GM12874 (cell line): ENCODE measurements around the gene GABRB2.

Experiments
- TF ChIP-seq, protein P1 (sequence below): IDR thresholded peaks from 2 replicates; pipeline ENCODE4 v1.5.1; 2011; ENCODE audit warnings: low read depth, mild to moderate bottlenecking, control low read depth, low read length, moderate library complexity; ENCODE audit not compliant: insufficient read depth

Gene GABRB2

GRCh38 chr5:161271816-161272215 lies 274.7 kb downstream of the GABRB2 start:
- TF ChIP-seq, protein P1, sequence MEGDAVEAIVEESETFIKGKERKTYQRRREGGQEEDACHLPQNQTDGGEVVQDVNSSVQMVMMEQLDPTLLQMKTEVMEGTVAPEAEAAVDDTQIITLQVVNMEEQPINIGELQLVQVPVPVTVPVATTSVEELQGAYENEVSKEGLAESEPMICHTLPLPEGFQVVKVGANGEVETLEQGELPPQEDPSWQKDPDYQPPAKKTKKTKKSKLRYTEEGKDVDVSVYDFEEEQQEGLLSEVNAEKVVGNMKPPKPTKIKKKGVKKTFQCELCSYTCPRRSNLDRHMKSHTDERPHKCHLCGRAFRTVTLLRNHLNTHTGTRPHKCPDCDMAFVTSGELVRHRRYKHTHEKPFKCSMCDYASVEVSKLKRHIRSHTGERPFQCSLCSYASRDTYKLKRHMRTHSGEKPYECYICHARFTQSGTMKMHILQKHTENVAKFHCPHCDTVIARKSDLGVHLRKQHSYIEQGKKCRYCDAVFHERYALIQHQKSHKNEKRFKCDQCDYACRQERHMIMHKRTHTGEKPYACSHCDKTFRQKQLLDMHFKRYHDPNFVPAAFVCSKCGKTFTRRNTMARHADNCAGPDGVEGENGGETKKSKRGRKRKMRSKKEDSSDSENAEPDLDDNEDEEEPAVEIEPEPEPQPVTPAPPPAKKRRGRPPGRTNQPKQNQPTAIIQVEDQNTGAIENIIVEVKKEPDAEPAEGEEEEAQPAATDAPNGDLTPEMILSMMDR, result no peak

GRCh38 chr5:161269125-161269524 lies 277.4 kb downstream of the GABRB2 start:
- TF ChIP-seq, protein P1, result no peak

DNA sequence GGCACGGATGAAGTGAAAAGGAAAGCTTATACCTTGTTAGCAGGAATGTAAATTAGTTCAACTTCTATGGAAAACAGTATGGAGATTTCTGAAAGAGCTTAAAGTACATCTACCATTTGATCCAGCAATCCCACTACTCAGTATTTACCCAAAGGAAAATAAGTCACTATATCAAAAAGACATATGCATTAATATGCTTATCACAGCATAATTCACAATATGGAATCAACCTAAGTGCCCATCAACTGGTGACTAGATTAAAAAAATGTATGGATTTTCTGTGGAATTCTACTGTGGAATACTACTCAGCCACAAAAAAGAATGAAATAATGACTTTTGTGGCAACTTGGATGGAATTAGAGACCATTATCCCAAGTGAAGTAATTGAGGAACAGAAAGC lies 279.6 kb downstream of the GABRB2 start:
- TF ChIP-seq, protein P1, result no peak

DNA sequence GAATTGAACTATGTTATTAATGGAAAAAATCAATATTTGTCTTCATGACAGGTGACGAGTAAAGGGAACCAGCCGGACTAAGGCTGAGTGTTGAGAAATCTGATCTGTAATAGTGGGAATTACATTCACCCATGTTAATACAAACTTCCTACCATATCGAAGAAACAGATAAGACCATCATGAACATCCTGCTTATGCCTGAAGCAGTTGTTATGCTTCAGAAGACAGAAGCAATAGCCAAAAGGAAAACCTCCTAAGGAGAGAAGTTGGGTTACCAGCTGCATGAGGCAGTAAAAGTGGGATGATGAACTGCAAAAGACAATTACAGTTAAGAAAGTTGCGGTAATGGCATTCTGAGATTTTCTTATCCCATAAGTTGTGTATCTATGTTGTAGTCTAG lies 281.5 kb downstream of the GABRB2 start:
- TF ChIP-seq, protein P1, result no peak

DNA sequence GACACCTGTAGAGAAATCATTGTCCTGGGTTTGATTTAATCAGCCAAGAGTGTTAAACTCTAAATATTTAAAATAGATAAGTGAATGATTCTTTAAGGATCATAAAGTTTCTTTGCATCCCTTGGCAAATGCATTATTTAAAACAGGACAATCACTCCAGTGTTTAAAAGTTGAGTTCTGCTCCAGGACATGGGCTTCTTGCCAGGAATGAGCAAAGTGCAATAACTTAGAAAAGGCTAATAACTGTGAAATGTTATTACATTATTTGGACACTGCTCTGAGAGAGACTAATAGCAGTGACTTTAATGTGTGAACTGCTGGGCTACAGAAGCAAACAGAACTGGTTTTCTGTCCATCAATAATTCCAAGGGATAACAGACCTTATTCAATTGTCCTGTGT lies 283.3 kb downstream of the GABRB2 start:
- TF ChIP-seq, protein P1, result no peak

- TF ChIP-seq, protein P1, result no peak
Observed at GRCh38 chr5:161261668-161262323, 284.7 kb downstream of the GABRB2 start.

GRCh38 chr5:161258438-161258837 lies 288.1 kb downstream of the GABRB2 start:
- TF ChIP-seq, protein P1, result no peak
